Esophagus squamous epithelium (tissue), 4 donors: ENCODE data around the gene DLGAP1.

ENCODE experiments used
- POLR2A ChIP-seq, 4 donors: fragments of 450-650 bp; IDR thresholded peaks; one replicate each; pipeline ENCODE4 v1.6.1; 2017; ENCODE audit warnings: antibody characterized with exemption in 4 of 4, mild to moderate bottlenecking in 4 of 4, moderate library complexity in 3 of 4
- TF ChIP-seq, protein P1 (sequence below), 6 experiments: fragments of 450-650 bp in 4 of 6; fragments of 200-600 bp in 2 of 6; sonication (generic) in 2 of 6; IDR thresholded peaks; one replicate each; pipeline ENCODE4 v1.5.1; 2016 to 2019; ENCODE audit warnings: antibody characterized with exemption in 6 of 6, mild to moderate bottlenecking in 4 of 6, moderate library complexity in 4 of 6

DNA sequence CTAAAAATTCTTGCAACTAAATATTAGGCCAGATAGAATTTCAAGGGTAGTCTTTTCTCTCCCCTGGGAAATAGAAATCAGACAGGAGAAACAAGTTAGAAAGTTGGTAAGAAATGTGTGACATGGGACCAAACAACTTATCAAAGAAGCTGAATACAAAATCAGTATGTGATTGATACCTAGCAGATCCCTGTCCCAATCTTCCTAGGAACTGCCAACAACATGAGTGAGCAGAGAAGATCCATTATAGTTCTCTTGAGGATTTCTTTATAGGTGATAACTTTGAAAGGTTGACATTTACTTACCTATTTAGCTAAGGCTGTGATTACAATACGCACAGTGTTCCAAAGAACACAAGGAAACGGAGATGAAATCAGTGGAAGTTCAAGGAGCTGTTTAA lies 162.4 kb downstream of the DLGAP1 start:
- TF ChIP-seq, protein P1, sequence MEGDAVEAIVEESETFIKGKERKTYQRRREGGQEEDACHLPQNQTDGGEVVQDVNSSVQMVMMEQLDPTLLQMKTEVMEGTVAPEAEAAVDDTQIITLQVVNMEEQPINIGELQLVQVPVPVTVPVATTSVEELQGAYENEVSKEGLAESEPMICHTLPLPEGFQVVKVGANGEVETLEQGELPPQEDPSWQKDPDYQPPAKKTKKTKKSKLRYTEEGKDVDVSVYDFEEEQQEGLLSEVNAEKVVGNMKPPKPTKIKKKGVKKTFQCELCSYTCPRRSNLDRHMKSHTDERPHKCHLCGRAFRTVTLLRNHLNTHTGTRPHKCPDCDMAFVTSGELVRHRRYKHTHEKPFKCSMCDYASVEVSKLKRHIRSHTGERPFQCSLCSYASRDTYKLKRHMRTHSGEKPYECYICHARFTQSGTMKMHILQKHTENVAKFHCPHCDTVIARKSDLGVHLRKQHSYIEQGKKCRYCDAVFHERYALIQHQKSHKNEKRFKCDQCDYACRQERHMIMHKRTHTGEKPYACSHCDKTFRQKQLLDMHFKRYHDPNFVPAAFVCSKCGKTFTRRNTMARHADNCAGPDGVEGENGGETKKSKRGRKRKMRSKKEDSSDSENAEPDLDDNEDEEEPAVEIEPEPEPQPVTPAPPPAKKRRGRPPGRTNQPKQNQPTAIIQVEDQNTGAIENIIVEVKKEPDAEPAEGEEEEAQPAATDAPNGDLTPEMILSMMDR (IDR thresholded peaks at IDR 0.05): no peak
- TF ChIP-seq POLR2A (IDR thresholded peaks at IDR 0.05): no peak
